ENCODE data around the gene KIAA1671.

Gene KIAA1671

GRCh38 chr22:25109878-25110595 is 157.5 kb downstream of the KIAA1671 start:
- Mint-ChIP-seq H3K27ac (no peak overlapping the region), H3K27me3 (peaks cover 44% of the 10 kb centered on the region), H3K9me3 (no peaks in the 10 kb centered on the region), H3K4me3 (no peak overlapping the region), H3K4me1 (ENCODE audit: low read depth) (peaks cover 7% of the 10 kb centered on the region), H3K36me3 (ENCODE audit: low read depth) (no peaks in the 10 kb centered on the region)
- intact Hi-C loops (cut with micrococcal nuclease): no loop called here

GRCh38 chr22:25110596-25110845 is 158.0 kb downstream of the KIAA1671 start:
- H3K4me1 Mint-ChIP-seq (ENCODE audit: low read depth): peaks cover 7% of the 10 kb centered on the region
- H3K27me3 Mint-ChIP-seq: peaks cover 44% of the 10 kb centered on the region
- H3K36me3 Mint-ChIP-seq (ENCODE audit: low read depth): no peaks in the 10 kb centered on the region
- intact Hi-C loops (cut with micrococcal nuclease): no loop called here
- H3K4me3 Mint-ChIP-seq: no peak overlapping the region
- no peaks in the 10 kb centered on the region for H3K9me3 Mint-ChIP-seq
- no peak overlapping the region for H3K27ac Mint-ChIP-seq

- Mint-ChIP-seq H3K36me3 (ENCODE audit: low read depth) (no peaks in the 10 kb centered on the region), H3K4me3 (no peak overlapping the region), H3K27me3 (peaks cover 46% of the 10 kb centered on the region), H3K27ac (no peak overlapping the region), H3K9me3 (no peaks in the 10 kb centered on the region), H3K4me1 (ENCODE audit: low read depth) (peaks cover 7% of the 10 kb centered on the region)
- intact Hi-C loops (cut with micrococcal nuclease): no loop called here
These were observed 158.5 kb downstream of the KIAA1671 start for GRCh38 chr22:25110846-25111578.

GRCh38 chr22:25111579-25112517 is 159.3 kb downstream of the KIAA1671 start:
- Mint-ChIP-seq H3K4me3 (no peak overlapping the region), H3K27me3 (peaks cover 46% of the 10 kb centered on the region), H3K36me3 (ENCODE audit: low read depth) (no peaks in the 10 kb centered on the region), H3K9me3 (no peaks in the 10 kb centered on the region), H3K27ac (no peak overlapping the region), H3K4me1 (ENCODE audit: low read depth) (peaks cover 7% of the 10 kb centered on the region)
- intact Hi-C loops (cut with micrococcal nuclease): no loop called here

GRCh38 chr22:25112538-25113253 is 160.2 kb downstream of the KIAA1671 start:
- Mint-ChIP-seq H3K9me3 (no peaks in the 10 kb centered on the region), H3K36me3 (ENCODE audit: low read depth) (no peaks in the 10 kb centered on the region), H3K4me1 (ENCODE audit: low read depth) (peaks cover 7% of the 10 kb centered on the region), H3K27me3 (peaks cover 44% of the 10 kb centered on the region), H3K27ac (no peak overlapping the region), H3K4me3 (no peak overlapping the region)
- intact Hi-C loops (cut with micrococcal nuclease): no loop called here

- H3K4me1 Mint-ChIP-seq (ENCODE audit: low read depth): peaks cover 7% of the 10 kb centered on the region
- H3K4me3 Mint-ChIP-seq: no peak overlapping the region
- peaks cover 41% of the 10 kb centered on the region for H3K27me3 Mint-ChIP-seq
- no peak overlapping the region for H3K27ac Mint-ChIP-seq
- H3K36me3 Mint-ChIP-seq (ENCODE audit: low read depth): no peaks in the 10 kb centered on the region
- intact Hi-C loops (cut with micrococcal nuclease): no loop called here
- H3K9me3 Mint-ChIP-seq: no peaks in the 10 kb centered on the region
These were observed 160.8 kb downstream of the KIAA1671 start for GRCh38 chr22:25113316-25113721.

- Mint-ChIP-seq H3K4me1 (ENCODE audit: low read depth) (peaks cover 7% of the 10 kb centered on the region), H3K4me3 (no peak overlapping the region), H3K36me3 (ENCODE audit: low read depth) (no peaks in the 10 kb centered on the region), H3K27ac (no peak overlapping the region), H3K9me3 (no peaks in the 10 kb centered on the region), H3K27me3 (peaks cover 42% of the 10 kb centered on the region)
- intact Hi-C loops (cut with micrococcal nuclease): no loop called here
These were observed 162.2 kb downstream of the KIAA1671 start for GRCh38 chr22:25114369-25115362.

GRCh38 chr22:25119609-25120008 is 167.1 kb downstream of the KIAA1671 start:
- intact Hi-C loops (cut with micrococcal nuclease): no loop called here
- no peak overlapping the region for H3K4me3 Mint-ChIP-seq
- H3K27me3 Mint-ChIP-seq: peaks cover 19% of the 10 kb centered on the region
- H3K27ac Mint-ChIP-seq: no peak overlapping the region
- H3K4me1 Mint-ChIP-seq (ENCODE audit: low read depth): no peaks in the 10 kb centered on the region
- H3K9me3 Mint-ChIP-seq: no peaks in the 10 kb centered on the region
- H3K36me3 Mint-ChIP-seq (ENCODE audit: low read depth): no peaks in the 10 kb centered on the region

- Mint-ChIP-seq H3K4me1 (ENCODE audit: low read depth) (no peaks in the 10 kb centered on the region), H3K9me3 (no peaks in the 10 kb centered on the region), H3K4me3 (no peak overlapping the region), H3K27ac (no peak overlapping the region), H3K36me3 (ENCODE audit: low read depth) (no peaks in the 10 kb centered on the region), H3K27me3 (peaks cover 19% of the 10 kb centered on the region)
- intact Hi-C loops (cut with micrococcal nuclease): no loop called here
These were observed 167.6 kb downstream of the KIAA1671 start for GRCh38 chr22:25120093-25120561.

GRCh38 chr22:25120761-25121212 is 168.3 kb downstream of the KIAA1671 start:
- Mint-ChIP-seq H3K27me3 (peaks cover 19% of the 10 kb centered on the region), H3K27ac (no peak overlapping the region), H3K4me1 (ENCODE audit: low read depth) (no peaks in the 10 kb centered on the region), H3K9me3 (no peaks in the 10 kb centered on the region), H3K4me3 (no peak overlapping the region), H3K36me3 (ENCODE audit: low read depth) (no peaks in the 10 kb centered on the region)
- intact Hi-C loops (cut with micrococcal nuclease): no loop called here

- no peaks in the 10 kb centered on the region for H3K4me1 Mint-ChIP-seq (ENCODE audit: low read depth)
- no peaks in the 10 kb centered on the region for H3K36me3 Mint-ChIP-seq (ENCODE audit: low read depth)
- no peaks in the 10 kb centered on the region for H3K9me3 Mint-ChIP-seq
- peaks cover 18% of the 10 kb centered on the region for H3K27me3 Mint-ChIP-seq
- H3K27ac Mint-ChIP-seq: no peak overlapping the region
- intact Hi-C loops (cut with micrococcal nuclease): no loop called here
- no peak overlapping the region for H3K4me3 Mint-ChIP-seq
These were observed 169.7 kb downstream of the KIAA1671 start for GRCh38 chr22:25122136-25122764.

GRCh38 chr22:25123677-25124076 is 171.2 kb downstream of the KIAA1671 start:
- Mint-ChIP-seq H3K36me3 (ENCODE audit: low read depth) (no peaks in the 10 kb centered on the region), H3K9me3 (no peaks in the 10 kb centered on the region), H3K27ac (no peak overlapping the region), H3K4me1 (ENCODE audit: low read depth) (no peaks in the 10 kb centered on the region), H3K4me3 (no peak overlapping the region), H3K27me3 (peaks cover 18% of the 10 kb centered on the region)
- intact Hi-C loops (cut with micrococcal nuclease): no loop called here

All from dendritic cell treated with granulocyte-macrophage colony-stimulating factor and Interleukin-4, amounts not matched to agents 40 ng/mL and 50 ng/mL, for 4 days (primary cell).